Endodermal cell (in vitro differentiated cells): ENCODE data around the gene TFG. TPM values are rescaled to one million over a fixed set of nuclear protein-coding genes. Genes with fewer than 3 reads are reported as not detected.

ENCODE experiments used
- DNase-seq: peaks from one replicate; pipeline ENCODE4 v3.0.0-alpha.2; 2017
- H3K27ac ChIP-seq: 2 replicates; pipeline ENCODE4 v1.5.1; 2013; ENCODE audit warnings: mild to moderate bottlenecking, low read depth, low read length, moderate library complexity
- H3K27me3 ChIP-seq: 2 replicates; pipeline ENCODE4 v1.6.1; 2013; ENCODE audit warnings: mild to moderate bottlenecking, low read length, moderate library complexity; ENCODE audit not compliant: insufficient read depth, control insufficient read depth, poor library complexity, severe bottlenecking
- H3K36me3 ChIP-seq: 2 replicates; pipeline ENCODE4 v1.7.0; 2013; ENCODE audit warnings: mild to moderate bottlenecking, low read length, moderate library complexity; ENCODE audit not compliant: control insufficient read depth, insufficient read depth
- H3K4me1 ChIP-seq: one replicate; pipeline ENCODE4 v1.7.0; 2013; ENCODE audit warnings: low read length; ENCODE audit not compliant: control insufficient read depth, insufficient read depth
- H3K4me3 ChIP-seq: 2 replicates; pipeline ENCODE4 v1.5.1; 2013; ENCODE audit warnings: mild to moderate bottlenecking, low read length, moderate library complexity
- H3K9ac ChIP-seq: 2 replicates; pipeline ENCODE4 v1.6.1; 2013; ENCODE audit warnings: mild to moderate bottlenecking, low read length, moderate library complexity; ENCODE audit not compliant: poor library complexity, severe bottlenecking; ENCODE audit errors: extremely low read depth
- H3K9me3 ChIP-seq: 2 replicates; pipeline ENCODE4 v1.6.1; 2013; ENCODE audit warnings: mild to moderate bottlenecking, low read length, moderate library complexity; ENCODE audit not compliant: control insufficient read depth
- H3K27ac Mint-ChIP-seq: 2 replicates; pipeline ENCODE4 v1.8.0; 2020; ENCODE audit warnings: mixed read lengths
- H3K27me3 Mint-ChIP-seq: 2 replicates; pipeline ENCODE4 v1.8.0; 2021; ENCODE audit warnings: mild to moderate bottlenecking, mixed read lengths; ENCODE audit not compliant: insufficient read depth
- H3K36me3 Mint-ChIP-seq: 2 replicates; pipeline ENCODE4 v1.8.0; 2020; ENCODE audit warnings: low read depth, mixed read lengths
- H3K4me1 Mint-ChIP-seq: 2 replicates; pipeline ENCODE4 v1.8.0; 2020; ENCODE audit warnings: mixed read lengths
- H3K4me3 Mint-ChIP-seq: 2 replicates; pipeline ENCODE4 v1.8.0; 2020; ENCODE audit warnings: mild to moderate bottlenecking, moderate library complexity, mixed read lengths
- H3K9me3 Mint-ChIP-seq: 2 replicates; pipeline ENCODE4 v1.8.0; 2020; ENCODE audit warnings: mild to moderate bottlenecking, mixed read lengths
- CTCF ChIP-seq: fragments of 200-600 bp; sonication (generic); conservative IDR thresholded peaks from 2 replicates; pipeline ENCODE4 v1.5.0; 2021; ENCODE audit warnings: antibody characterized with exemption, mild to moderate bottlenecking
- WGBS, 2 experiments: methylation state at CpG; one replicate each; pipeline versions ENCODE4 v1.1.5 to v1.1.7; 2013; ENCODE audit warnings: missing lambda C conversion rate in 2 of 2, mixed read lengths in 1 of 2; ENCODE audit not compliant: insufficient coverage in 1 of 2, insufficient read length in 1 of 2; 5-methylcytosine and 5-hydroxymethylcytosine counted together
- total RNA-seq, 2 donors: library from RNA; stranded (reverse); fragmentation: NEBNext Ultra II Directional in 1 of 2; extraction: Animal tissue kit (Norgen Biotek cat#: 25700) in 1 of 2; gene quantifications; 2 replicates in 1 of 2; 3 replicates in 1 of 2; pipeline ENCODE4 v1.2.1, GENCODE V29; 2021

The TFG gene
- total RNA-seq, 2 donors from 2014 or later, result 102 to 137 TPM

- Mint-ChIP-seq H3K36me3 (no peaks in the 10 kb centered on the region), H3K9me3 (no peaks in the 10 kb centered on the region), H3K27ac (no peak overlapping the region), H3K27me3 (peaks cover 3% of the 10 kb centered on the region), H3K4me1 (peaks cover 4% of the 10 kb centered on the region), H3K4me3 (no peak overlapping the region)
- H3K9me3 ChIP-seq, result no peaks in the 10 kb centered on the region
- TF ChIP-seq CTCF, result peak; percentile 64
- no peak overlapping the region for H3K27ac ChIP-seq
- 46 to 48% methylated on average over 2 of the region's 2 CpGs for WGBS, 2 experiments
- H3K27me3 ChIP-seq, result no peaks in the 10 kb centered on the region
- DNase-seq, result no peak
- H3K36me3 ChIP-seq, result no peaks in the 10 kb centered on the region
- no peak overlapping the region for H3K9ac ChIP-seq
- no peak overlapping the region for H3K4me3 ChIP-seq
- no peaks in the 10 kb centered on the region for H3K4me1 ChIP-seq
Measured at GRCh38 chr3:100796556-100796955, 87.3 kb downstream of the TFG start.

- Mint-ChIP-seq H3K36me3 (no peaks in the 10 kb centered on the region), H3K4me1 (peaks cover 4% of the 10 kb centered on the region), H3K4me3 (no peak overlapping the region), H3K9me3 (no peaks in the 10 kb centered on the region), H3K27me3 (peaks cover 3% of the 10 kb centered on the region), H3K27ac (no peak overlapping the region)
- Histone ChIP-seq H3K9ac (no peak overlapping the region), H3K27me3 (no peaks in the 10 kb centered on the region), H3K4me3 (no peak overlapping the region), H3K4me1 (no peaks in the 10 kb centered on the region), H3K27ac (no peak overlapping the region), H3K9me3 (no peaks in the 10 kb centered on the region), H3K36me3 (no peaks in the 10 kb centered on the region)
- no peak for DNase-seq
- no peak for TF ChIP-seq CTCF
- WGBS, 2 experiments, result 96% methylated on average over 1 of the region's 1 CpG; no CpG with 5 or more reads in 1 of the 2 experiments
Measured at GRCh38 chr3:100798012-100798411, 88.7 kb downstream of the TFG start.

Other genes starting within 250 kb of the TFG start
- 1 to 10 TPM; 5.8 to 7.8 TPM for gene TMEM45A, start 216.9 kb upstream of the TFG start, total RNA-seq
- gene ADGRG7, start 99.9 kb upstream of the TFG start, total RNA-seq, result 1 to 10 TPM in 1 of 2 donors, under 1 TPM in 1; 0.70 to 2.1 TPM